K562 (cell line): Measurements from ENCODE around the gene LTA. TPM values are rescaled to one million over a fixed set of nuclear protein-coding genes. Genes with fewer than 3 reads are reported as not detected.

Experiments used
- ARID2 ChIP-seq: fragments of 450-650 bp; IDR thresholded peaks from 2 replicates; pipeline ENCODE4 v1.6.1; 2017; ENCODE audit warnings: antibody characterized with exemption, mild to moderate bottlenecking
- CREM ChIP-seq: IDR thresholded peaks from 2 replicates; pipeline ENCODE4 v1.6.1; 2014; ENCODE audit warnings: antibody characterized with exemption, low read depth
- HMG20A ChIP-seq: fragments of 450-650 bp; formaldehyde crosslinking; conservative IDR thresholded peaks from 2 replicates; pipeline ENCODE4 v1.4.0; 2020; ENCODE audit warnings: mild to moderate bottlenecking, mixed read lengths
- KLF13 ChIP-seq: fragments of 450-650 bp; IDR thresholded peaks from 2 replicates; pipeline ENCODE4 v1.6.1; 2016; ENCODE audit warnings: missing genetic modification characterization, low read depth, mild to moderate bottlenecking, missing compliant biosample characterization, moderate library complexity, borderline replicate concordance
- RBM15 ChIP-seq: fragments of 200-400 bp; formaldehyde crosslinking; IDR thresholded peaks from 2 replicates; pipeline ENCODE4 v1.6.1; 2018; ENCODE audit warnings: mild to moderate bottlenecking, low read length, moderate library complexity; ENCODE audit not compliant: insufficient read depth
- polyA plus RNA-seq, 8 experiments: library from polyadenylated mRNA; depleted of rRNA in 4 of 8; stranded (reverse) in 5 of 8; unstranded in 3 of 8; fragments of >200 nt; fragmentation: Nextera tagmentation in 2 of 8; fragmentation: Illumina TruSeq in 1 of 8; extraction: Ambion mirVana in 2 of 8; extraction: Trizol in 1 of 8; gene quantifications; 2 replicates each; pipeline versions ENCODE4 v1.2.1 to v1.2.3, GENCODE V29; 2011 to 2014; ENCODE audit warnings: inconsistent platforms in 1 of 8, missing spikeins in 1 of 8
- total RNA-seq, 7 experiments: library from RNA; depleted of rRNA in 6 of 7; stranded (reverse); fragments of >200 nt in 6 of 7; fragmentation: Illumina TruSeq in 2 of 7; extraction: Trizol in 2 of 7; gene quantifications; 2 replicates each; pipeline versions ENCODE4 v1.2.1 to v1.2.3, GENCODE V29; 2011 to 2021; ENCODE audit warnings: low replicate concordance in 1 of 7
- TF ChIP-seq, protein P1 (sequence below): fragments of 250-450 bp; sonication (Bioruptor Pico); IDR thresholded peaks from 2 replicates; pipeline ENCODE4 v1.4.0; 2020
- TF ChIP-seq, protein P2 (sequence below): sonication (generic); formaldehyde crosslinking; IDR thresholded peaks from 2 replicates; pipeline ENCODE4 v1.8.0; 2023; ENCODE audit warnings: missing genetic modification reagents, mild to moderate bottlenecking, borderline replicate concordance
- TF ChIP-seq, protein P3 (sequence below), 2 experiments: IDR thresholded peaks in 1 of 2; conservative IDR thresholded peaks in 1 of 2; 2 replicates each; pipeline ENCODE4 v1.6.1; 2016; ENCODE audit warnings: low read depth in 2 of 2, mild to moderate bottlenecking in 1 of 2, missing compliant biosample characterization in 1 of 2, missing genetic modification characterization in 1 of 2, moderate library complexity in 1 of 2

LTA gene
- total and polyA plus RNA-seq, 9 of the 15 experiments (the other 6 are each of a cell fraction or from before 2014, with no cell fraction given), result 0.80 TPM; not detected in 8

DNA sequence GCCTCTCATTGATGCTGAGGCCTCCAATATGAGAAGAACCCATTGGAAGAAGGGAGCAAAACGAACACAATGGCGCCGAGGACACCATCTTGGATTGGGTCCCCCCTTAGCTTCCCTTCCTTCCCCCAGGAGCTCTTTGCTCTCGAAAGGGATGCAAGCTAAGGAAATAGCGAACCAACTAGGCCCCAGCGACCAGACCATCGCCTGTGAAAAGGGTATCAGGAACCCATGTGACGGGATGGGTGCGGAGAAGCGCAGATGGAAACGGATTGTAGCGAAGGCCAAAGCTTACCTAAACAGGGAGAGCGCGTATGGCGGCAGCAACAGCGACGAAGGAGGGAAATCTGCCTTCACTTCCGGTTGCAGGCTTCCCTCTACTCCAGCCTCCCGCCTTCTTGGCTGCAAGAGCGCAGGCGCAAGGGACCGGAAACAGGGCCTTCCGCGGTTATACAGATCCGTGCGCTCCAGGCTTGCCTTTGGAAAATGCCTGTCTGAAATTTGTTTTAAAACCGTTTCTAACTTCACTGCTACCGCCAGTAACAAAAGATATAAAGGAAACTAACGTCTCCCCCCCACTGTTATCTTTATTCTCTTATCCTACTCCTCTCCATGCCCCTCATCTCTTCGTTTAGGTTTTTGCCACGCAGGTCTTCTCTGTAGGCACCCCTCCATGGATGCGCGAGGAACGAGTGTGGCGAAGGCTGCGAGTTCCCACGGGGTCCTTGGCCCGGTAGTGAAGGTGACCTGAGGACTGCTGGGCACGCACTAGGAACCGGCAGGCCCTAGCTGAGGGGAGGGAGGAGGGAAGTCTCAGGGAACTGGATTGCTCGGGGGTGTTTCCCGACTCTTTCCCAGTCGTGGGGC lies 30.2 kb upstream of the LTA start, which contains the start of gene DDX39B (continued):
- TF ChIP-seq, protein P1, sequence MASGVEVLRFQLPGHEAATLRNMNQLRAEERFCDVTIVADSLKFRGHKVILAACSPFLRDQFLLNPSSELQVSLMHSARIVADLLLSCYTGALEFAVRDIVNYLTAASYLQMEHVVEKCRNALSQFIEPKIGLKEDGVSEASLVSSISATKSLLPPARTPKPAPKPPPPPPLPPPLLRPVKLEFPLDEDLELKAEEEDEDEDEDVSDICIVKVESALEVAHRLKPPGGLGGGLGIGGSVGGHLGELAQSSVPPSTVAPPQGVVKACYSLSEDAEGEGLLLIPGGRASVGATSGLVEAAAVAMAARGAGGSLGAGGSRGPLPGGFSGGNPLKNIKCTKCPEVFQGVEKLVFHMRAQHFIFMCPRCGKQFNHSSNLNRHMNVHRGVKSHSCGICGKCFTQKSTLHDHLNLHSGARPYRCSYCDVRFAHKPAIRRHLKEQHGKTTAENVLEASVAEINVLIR, result peak; percentile 28; the same call in 1 of the 2 replicates
- TF ChIP-seq HMG20A (CRISPR knock-in tag) (no peak), CREM (peak; percentile 65; the same call in 1 of the 2 replicates), KLF13 (peak; percentile 55; the same call in 1 of the 2 replicates), ARID2 (no peak), RBM15 (no peak)
- TF ChIP-seq, protein P2, sequence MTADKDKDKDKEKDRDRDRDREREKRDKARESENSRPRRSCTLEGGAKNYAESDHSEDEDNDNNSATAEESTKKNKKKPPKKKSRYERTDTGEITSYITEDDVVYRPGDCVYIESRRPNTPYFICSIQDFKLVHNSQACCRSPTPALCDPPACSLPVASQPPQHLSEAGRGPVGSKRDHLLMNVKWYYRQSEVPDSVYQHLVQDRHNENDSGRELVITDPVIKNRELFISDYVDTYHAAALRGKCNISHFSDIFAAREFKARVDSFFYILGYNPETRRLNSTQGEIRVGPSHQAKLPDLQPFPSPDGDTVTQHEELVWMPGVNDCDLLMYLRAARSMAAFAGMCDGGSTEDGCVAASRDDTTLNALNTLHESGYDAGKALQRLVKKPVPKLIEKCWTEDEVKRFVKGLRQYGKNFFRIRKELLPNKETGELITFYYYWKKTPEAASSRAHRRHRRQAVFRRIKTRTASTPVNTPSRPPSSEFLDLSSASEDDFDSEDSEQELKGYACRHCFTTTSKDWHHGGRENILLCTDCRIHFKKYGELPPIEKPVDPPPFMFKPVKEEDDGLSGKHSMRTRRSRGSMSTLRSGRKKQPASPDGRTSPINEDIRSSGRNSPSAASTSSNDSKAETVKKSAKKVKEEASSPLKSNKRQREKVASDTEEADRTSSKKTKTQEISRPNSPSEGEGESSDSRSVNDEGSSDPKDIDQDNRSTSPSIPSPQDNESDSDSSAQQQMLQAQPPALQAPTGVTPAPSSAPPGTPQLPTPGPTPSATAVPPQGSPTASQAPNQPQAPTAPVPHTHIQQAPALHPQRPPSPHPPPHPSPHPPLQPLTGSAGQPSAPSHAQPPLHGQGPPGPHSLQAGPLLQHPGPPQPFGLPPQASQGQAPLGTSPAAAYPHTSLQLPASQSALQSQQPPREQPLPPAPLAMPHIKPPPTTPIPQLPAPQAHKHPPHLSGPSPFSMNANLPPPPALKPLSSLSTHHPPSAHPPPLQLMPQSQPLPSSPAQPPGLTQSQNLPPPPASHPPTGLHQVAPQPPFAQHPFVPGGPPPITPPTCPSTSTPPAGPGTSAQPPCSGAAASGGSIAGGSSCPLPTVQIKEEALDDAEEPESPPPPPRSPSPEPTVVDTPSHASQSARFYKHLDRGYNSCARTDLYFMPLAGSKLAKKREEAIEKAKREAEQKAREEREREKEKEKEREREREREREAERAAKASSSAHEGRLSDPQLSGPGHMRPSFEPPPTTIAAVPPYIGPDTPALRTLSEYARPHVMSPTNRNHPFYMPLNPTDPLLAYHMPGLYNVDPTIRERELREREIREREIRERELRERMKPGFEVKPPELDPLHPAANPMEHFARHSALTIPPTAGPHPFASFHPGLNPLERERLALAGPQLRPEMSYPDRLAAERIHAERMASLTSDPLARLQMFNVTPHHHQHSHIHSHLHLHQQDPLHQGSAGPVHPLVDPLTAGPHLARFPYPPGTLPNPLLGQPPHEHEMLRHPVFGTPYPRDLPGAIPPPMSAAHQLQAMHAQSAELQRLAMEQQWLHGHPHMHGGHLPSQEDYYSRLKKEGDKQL, result peak; percentile 88; the same call in 1 of the 2 replicates
- TF ChIP-seq, protein P3, sequence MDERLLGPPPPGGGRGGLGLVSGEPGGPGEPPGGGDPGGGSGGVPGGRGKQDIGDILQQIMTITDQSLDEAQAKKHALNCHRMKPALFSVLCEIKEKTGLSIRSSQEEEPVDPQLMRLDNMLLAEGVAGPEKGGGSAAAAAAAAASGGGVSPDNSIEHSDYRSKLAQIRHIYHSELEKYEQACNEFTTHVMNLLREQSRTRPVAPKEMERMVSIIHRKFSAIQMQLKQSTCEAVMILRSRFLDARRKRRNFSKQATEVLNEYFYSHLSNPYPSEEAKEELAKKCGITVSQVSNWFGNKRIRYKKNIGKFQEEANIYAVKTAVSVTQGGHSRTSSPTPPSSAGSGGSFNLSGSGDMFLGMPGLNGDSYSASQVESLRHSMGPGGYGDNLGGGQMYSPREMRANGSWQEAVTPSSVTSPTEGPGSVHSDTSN (CRISPR knock-in tag; IDR thresholded peaks at IDR 0.05; ENCODE audit: low read depth), result no peak
- TF ChIP-seq, protein P3 (tag; conservative IDR thresholded peaks at IDR 0.05; ENCODE audit: low read depth), result no peak
